GM23338 (cell line): ENCODE measurements around the gene TIMM22. TPM values are rescaled to one million over a fixed set of nuclear protein-coding genes. Genes with fewer than 3 reads are reported as not detected.
"Not testable (repeated sequence)": the region's sequence is repeated elsewhere in the genome, so short reads cannot be mapped to it uniquely, and the experiment has no call there.

Experiments
- ATAC-seq: fragments of 200-7000 bp; cut with Tn5 transposase; 3 replicates; pipeline ENCODE4 v1.9.1; 2020
- DNase-seq: peaks from one replicate; pipeline ENCODE4 v3.0.0-alpha.2; 2015; ENCODE audit warnings: low spot score
- H2AFZ ChIP-seq: fragments of 200-600 bp; sonication (generic); 2 replicates; pipeline ENCODE4 v1.8.0; 2016; ENCODE audit warnings: antibody characterized with exemption, mild to moderate bottlenecking, moderate library complexity
- H3F3A ChIP-seq: fragments of 200-600 bp; sonication (generic); replicated peaks from 2 replicates; pipeline ENCODE4 v1.8.0; 2017; ENCODE audit warnings: antibody characterized with exemption, mixed run types, low read depth
- H3K27ac ChIP-seq: fragments of 200-600 bp; sonication (generic); 2 replicates; pipeline ENCODE4 v1.6.1; 2016; ENCODE audit warnings: low read depth
- H3K27me3 ChIP-seq: fragments of 200-600 bp; sonication (generic); 2 replicates; pipeline ENCODE4 v1.8.0; 2016; ENCODE audit warnings: mild to moderate bottlenecking, mixed run types, moderate library complexity; ENCODE audit not compliant: insufficient read depth
- H3K36me3 ChIP-seq: fragments of 200-600 bp; sonication (generic); 2 replicates; pipeline ENCODE4 v1.8.0; 2016; ENCODE audit warnings: mild to moderate bottlenecking; ENCODE audit not compliant: insufficient read depth
- H3K4me1 ChIP-seq: fragments of 200-600 bp; sonication (generic); 2 replicates; pipeline ENCODE4 v1.8.0; 2016; ENCODE audit warnings: mild to moderate bottlenecking, moderate library complexity; ENCODE audit not compliant: insufficient read depth
- H3K4me2 ChIP-seq: fragments of 200-600 bp; sonication (generic); 2 replicates; pipeline ENCODE4 v1.7.1; 2017; ENCODE audit warnings: mixed run types
- H3K4me3 ChIP-seq: fragments of 200-600 bp; sonication (generic); 2 replicates; pipeline ENCODE4 v1.6.1; 2016; ENCODE audit warnings: mixed run types
- H3K79me2 ChIP-seq: fragments of 200-600 bp; sonication (generic); replicated peaks from 2 replicates; pipeline ENCODE4 v1.8.0; 2017; ENCODE audit warnings: mild to moderate bottlenecking; ENCODE audit not compliant: insufficient read depth
- H3K9me2 ChIP-seq: fragments of 200-600 bp; sonication (generic); 2 replicates; pipeline ENCODE4 v1.8.0; 2017; ENCODE audit not compliant: insufficient read depth
- H4K20me1 ChIP-seq: fragments of 200-600 bp; sonication (generic); replicated peaks from 2 replicates; pipeline ENCODE4 v1.8.0; 2017; ENCODE audit warnings: mild to moderate bottlenecking; ENCODE audit not compliant: insufficient read depth
- H3K27ac Mint-ChIP-seq: 2 replicates; pipeline ENCODE4 v1.8.0; 2020; ENCODE audit warnings: inconsistent platforms, mild to moderate bottlenecking, moderate library complexity, mixed read lengths
- H3K27me3 Mint-ChIP-seq: 3 replicates; pipeline ENCODE4 v1.8.0; 2022; ENCODE audit warnings: low read depth, mild to moderate bottlenecking, moderate library complexity, mixed read lengths, inconsistent platforms; ENCODE audit not compliant: insufficient read depth, poor library complexity
- H3K36me3 Mint-ChIP-seq: 3 replicates; pipeline ENCODE4 v1.8.0; 2021; ENCODE audit warnings: low read depth, mild to moderate bottlenecking, inconsistent platforms, moderate library complexity, mixed read lengths
- H3K4me1 Mint-ChIP-seq: 3 replicates; pipeline ENCODE4 v1.8.0; 2020; ENCODE audit warnings: mild to moderate bottlenecking, inconsistent platforms, mixed read lengths
- H3K4me3 Mint-ChIP-seq: 3 replicates; pipeline ENCODE4 v1.8.0; 2021; ENCODE audit warnings: moderate library complexity, mild to moderate bottlenecking, inconsistent platforms, mixed read lengths
- H3K9me3 Mint-ChIP-seq: 3 replicates; pipeline ENCODE4 v1.8.0; 2020; ENCODE audit warnings: moderate library complexity, mild to moderate bottlenecking, inconsistent platforms, mixed read lengths
- CREB1 ChIP-seq: fragments of 250-450 bp; sonication (Bioruptor Pico); IDR thresholded peaks from 2 replicates; pipeline ENCODE4 v1.5.0; 2020; ENCODE audit warnings: low read depth, mild to moderate bottlenecking, moderate library complexity
- EZH2 ChIP-seq: fragments of 200-600 bp; sonication (generic); IDR thresholded peaks from one replicate; pipeline ENCODE4 v1.8.0; 2017; ENCODE audit warnings: antibody characterized with exemption, mild to moderate bottlenecking, low read depth; ENCODE audit not compliant: unreplicated experiment
- NANOG ChIP-seq: IDR thresholded peaks from 2 replicates; pipeline ENCODE4 v1.6.1; 2016; ENCODE audit warnings: antibody characterized with exemption, borderline replicate concordance
- POLR2AphosphoS5 ChIP-seq: IDR thresholded peaks from 2 replicates; pipeline ENCODE4 v1.6.1; 2016; ENCODE audit warnings: antibody characterized with exemption, low read depth
- STAT1 ChIP-seq: IDR thresholded peaks from one replicate; pipeline ENCODE4 v1.6.1; 2016; ENCODE audit warnings: antibody characterized with exemption; ENCODE audit not compliant: unreplicated experiment
- polyA plus RNA-seq: library from polyadenylated mRNA; unstranded; fragments of >200 nt; fragmentation: Nextera tagmentation; extraction: Ambion mirVana; gene quantifications from 2 replicates; pipeline ENCODE4 v1.2.1, GENCODE V29; 2016
- total RNA-seq: library from RNA; depleted of rRNA; stranded (reverse); fragments of >200 nt; shearing (Covaris generic); gene quantifications from 2 replicates; pipeline ENCODE4 v1.2.3, GENCODE V29; 2014
- TF ChIP-seq, protein P1 (sequence below): IDR thresholded peaks from 2 replicates; pipeline ENCODE4 v1.6.1; 2016; ENCODE audit warnings: antibody characterized with exemption
- TF ChIP-seq, protein P2 (sequence below), 2 experiments: fragments of 200-600 bp in 1 of 2; sonication (generic) in 1 of 2; conservative IDR thresholded peaks; 2 replicates each; pipeline versions ENCODE4 v1.5.1 to v1.6.1; 2016 to 2017; ENCODE audit warnings: antibody characterized with exemption in 2 of 2, low read depth in 2 of 2, mild to moderate bottlenecking in 2 of 2, moderate library complexity in 1 of 2

The TIMM22 gene
- total and polyA plus RNA-seq, 2 experiments from 2014 or later = 21.9 to 24.4 TPM

DNA sequence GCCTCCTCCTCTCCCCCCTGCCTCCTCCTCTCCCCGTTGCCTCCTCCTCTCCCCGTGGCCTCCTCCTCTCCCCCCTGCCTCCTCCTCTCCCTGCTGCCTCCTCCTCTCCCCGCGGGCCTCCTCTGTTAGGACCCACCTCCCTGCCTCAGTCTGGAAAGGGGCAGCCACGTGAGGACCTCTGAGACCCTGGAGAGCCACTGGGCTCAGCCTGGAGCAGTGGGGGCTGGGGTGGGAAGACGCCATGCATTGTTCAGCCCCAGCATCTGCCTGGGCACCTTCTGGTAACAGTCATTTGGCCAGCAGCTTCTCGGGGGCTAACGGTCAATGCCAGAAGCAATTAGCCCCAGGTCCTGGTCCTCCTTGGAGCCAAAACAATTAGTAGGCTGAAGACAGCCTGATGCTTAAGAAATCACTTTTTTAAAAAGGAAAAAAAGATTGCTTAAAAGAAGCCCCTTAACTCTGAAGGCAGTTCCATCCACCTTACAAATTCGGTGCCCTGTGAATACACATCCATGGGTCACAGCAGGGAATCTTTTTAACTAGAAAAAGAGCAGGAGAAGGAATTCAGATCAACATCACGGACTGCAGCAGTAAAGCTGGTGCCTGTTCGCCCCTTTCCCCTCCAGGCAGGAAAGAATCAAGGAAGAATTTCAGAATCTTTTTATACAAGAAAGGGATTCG, 47.2 kb upstream of the TIMM22 start (continued):
- no peak for TF ChIP-seq STAT1

DNA sequence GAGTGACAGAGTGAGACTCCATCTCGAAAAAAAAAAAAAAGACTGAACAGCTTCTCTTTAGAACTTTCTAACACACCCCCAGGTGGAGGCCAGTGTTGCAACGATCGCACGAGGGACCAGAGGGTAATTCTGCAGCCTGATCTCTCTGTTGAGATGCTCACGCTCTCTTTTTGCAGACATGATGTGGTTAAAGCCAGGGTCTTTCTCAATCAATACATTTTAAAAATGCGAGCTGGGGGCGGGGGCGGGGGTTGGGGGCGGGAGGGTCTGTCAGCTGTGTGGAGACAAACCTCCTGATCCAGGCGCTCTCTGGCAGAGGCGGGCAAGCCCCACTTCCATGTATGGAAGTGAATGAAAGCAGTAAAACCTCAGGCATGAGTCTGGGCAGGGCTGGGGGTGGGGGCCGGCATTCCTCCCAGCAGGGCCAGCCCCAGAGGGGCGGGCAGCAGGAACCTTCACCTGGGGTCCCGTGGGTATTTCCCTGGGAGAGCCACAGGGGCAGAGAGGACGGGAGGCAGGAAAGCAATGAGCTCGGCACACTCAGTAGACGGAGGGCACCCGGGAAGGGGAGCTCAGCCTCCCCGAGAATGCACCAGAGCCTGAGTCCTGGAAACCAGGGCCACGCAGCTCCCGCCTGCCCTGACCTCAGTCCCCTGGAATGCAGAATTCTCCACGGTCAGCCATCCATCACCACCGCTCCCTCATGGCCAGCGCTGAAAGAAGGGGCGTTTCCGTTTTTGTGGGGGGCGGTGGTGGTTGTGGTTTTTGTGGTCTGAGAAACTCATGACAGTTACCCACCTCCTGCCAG, 45.4 kb upstream of the TIMM22 start:
- Mint-ChIP-seq H3K4me1 (peaks cover 30% of the 10 kb centered on the region), H3K9me3 (peaks cover 3% of the 10 kb centered on the region; the same call in 2 of the 3 replicates), H3K27ac (peak overlapping the region; percentile 97), H3K27me3 (peaks cover 27% of the 10 kb centered on the region), H3K36me3 (peaks cover 15% of the 10 kb centered on the region), H3K4me3 (peak overlapping the region; percentile 45)
- peak; percentile 85 for DNase-seq
- Histone ChIP-seq H2AFZ (no peak overlapping the region), H3F3A (peaks cover 16% of the 10 kb centered on the region; the same call in 1 of the 2 replicates), H4K20me1 (peaks cover 4% of the 10 kb centered on the region; the same call in 1 of the 2 replicates), H3K4me3 (peak overlapping the region; percentile 41; the same call in 1 of the 2 replicates), H3K27ac (peak overlapping the region; percentile 98), H3K36me3 (no peaks in the 10 kb centered on the region; the same call in 1 of the 2 replicates), H3K79me2 (peaks cover 63% of the 10 kb centered on the region), H3K4me1 (peaks cover 12% of the 10 kb centered on the region), H3K9me2 (no peaks in the 10 kb centered on the region), H3K27me3 (no peaks in the 10 kb centered on the region), H3K4me2 (peak overlapping the region; percentile 66)
- TF ChIP-seq, protein P1, sequence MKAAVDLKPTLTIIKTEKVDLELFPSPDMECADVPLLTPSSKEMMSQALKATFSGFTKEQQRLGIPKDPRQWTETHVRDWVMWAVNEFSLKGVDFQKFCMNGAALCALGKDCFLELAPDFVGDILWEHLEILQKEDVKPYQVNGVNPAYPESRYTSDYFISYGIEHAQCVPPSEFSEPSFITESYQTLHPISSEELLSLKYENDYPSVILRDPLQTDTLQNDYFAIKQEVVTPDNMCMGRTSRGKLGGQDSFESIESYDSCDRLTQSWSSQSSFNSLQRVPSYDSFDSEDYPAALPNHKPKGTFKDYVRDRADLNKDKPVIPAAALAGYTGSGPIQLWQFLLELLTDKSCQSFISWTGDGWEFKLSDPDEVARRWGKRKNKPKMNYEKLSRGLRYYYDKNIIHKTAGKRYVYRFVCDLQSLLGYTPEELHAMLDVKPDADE = no peak
- TF ChIP-seq, protein P2, sequence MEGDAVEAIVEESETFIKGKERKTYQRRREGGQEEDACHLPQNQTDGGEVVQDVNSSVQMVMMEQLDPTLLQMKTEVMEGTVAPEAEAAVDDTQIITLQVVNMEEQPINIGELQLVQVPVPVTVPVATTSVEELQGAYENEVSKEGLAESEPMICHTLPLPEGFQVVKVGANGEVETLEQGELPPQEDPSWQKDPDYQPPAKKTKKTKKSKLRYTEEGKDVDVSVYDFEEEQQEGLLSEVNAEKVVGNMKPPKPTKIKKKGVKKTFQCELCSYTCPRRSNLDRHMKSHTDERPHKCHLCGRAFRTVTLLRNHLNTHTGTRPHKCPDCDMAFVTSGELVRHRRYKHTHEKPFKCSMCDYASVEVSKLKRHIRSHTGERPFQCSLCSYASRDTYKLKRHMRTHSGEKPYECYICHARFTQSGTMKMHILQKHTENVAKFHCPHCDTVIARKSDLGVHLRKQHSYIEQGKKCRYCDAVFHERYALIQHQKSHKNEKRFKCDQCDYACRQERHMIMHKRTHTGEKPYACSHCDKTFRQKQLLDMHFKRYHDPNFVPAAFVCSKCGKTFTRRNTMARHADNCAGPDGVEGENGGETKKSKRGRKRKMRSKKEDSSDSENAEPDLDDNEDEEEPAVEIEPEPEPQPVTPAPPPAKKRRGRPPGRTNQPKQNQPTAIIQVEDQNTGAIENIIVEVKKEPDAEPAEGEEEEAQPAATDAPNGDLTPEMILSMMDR (conservative IDR thresholded peaks at IDR 0.05; ENCODE audit: low read depth in 2 of 2) = no peak
- no peak; the same call in none of the 2 replicates for TF ChIP-seq POLR2AphosphoS5
- no peak for TF ChIP-seq NANOG
- no peak for TF ChIP-seq EZH2
- TF ChIP-seq CREB1 (CRISPR knock-in tag) = 0 out of 2 replicates have a peak, but pooled peaks have one; percentile 9
- peak; percentile 84 for ATAC-seq

DNA sequence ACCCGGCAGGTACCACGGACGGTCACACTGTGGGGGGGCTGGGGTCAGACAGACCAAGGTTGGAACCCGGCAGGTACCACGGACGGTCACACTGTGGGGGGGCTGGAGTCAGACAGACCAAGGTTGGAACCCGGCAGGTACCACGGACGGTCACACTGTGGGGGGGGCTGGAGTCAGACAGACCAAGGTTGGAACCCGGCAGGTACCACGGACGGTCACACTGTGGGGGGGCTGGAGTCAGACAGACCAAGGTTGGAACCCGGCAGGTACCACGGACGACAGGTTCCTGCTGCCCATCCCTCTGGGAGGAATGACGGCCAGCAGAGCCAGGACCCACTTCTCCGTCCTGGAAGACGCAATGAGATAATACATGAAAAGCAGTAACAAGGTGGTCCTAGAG, 44.3 kb upstream of the TIMM22 start:
- peaks cover 12% of the 10 kb centered on the region for H3K4me1 ChIP-seq
- not testable (repeated sequence) for H3K4me2 ChIP-seq, H3K27me3 ChIP-seq, H3K27ac Mint-ChIP-seq, H4K20me1 ChIP-seq, H3K4me3 Mint-ChIP-seq, H3K4me3 ChIP-seq, H2AFZ ChIP-seq, ATAC-seq, H3K9me2 ChIP-seq, H3K36me3 ChIP-seq, H3F3A ChIP-seq, H3K9me3 Mint-ChIP-seq, DNase-seq
- H3K79me2 ChIP-seq = peaks cover 63% of the 10 kb centered on the region
- H3K27ac ChIP-seq = peak overlapping the region; percentile 83; the same call in 1 of the 2 replicates
- Mint-ChIP-seq H3K36me3 (peaks cover 20% of the 10 kb centered on the region), H3K27me3 (peaks cover 27% of the 10 kb centered on the region), H3K4me1 (peaks cover 38% of the 10 kb centered on the region)
